ENCODE measurements around the gene P4HA2. TPM values are rescaled to one million over a fixed set of nuclear protein-coding genes. Genes with fewer than 3 reads are reported as not detected.

P4HA2 gene
- total and polyA plus RNA-seq, 9 of the 15 experiments (the other 6 are each of a cell fraction or from before 2014, with no cell fraction given), result 9.6 to 50.0 (median 12.7) TPM

- no TSS peak for BruUV-seq (replicated peaks)
- in situ Hi-C loops (cut with MboI) (no loop called here), intact Hi-C loops (cut with micrococcal nuclease) (loop anchor here (1.0 to 5.0 kb wide), 6 partner anchors 22 to 263 kb away; no protein-coding TSS in a partner anchor)
- DNase-seq (ENCODE audit: extremely low read depth in 1 of 4, low spot score in 3 of 4) (peak; percentile 64 to 86 (median 77)), ATAC-seq (peak; percentile 94), FAIRE-seq (peak; percentile 94)
- Histone ChIP-seq H3K4me3 (no peak overlapping the region), H3K27ac (ENCODE audit: extremely low read depth, low read depth, low read length) (no peak overlapping the region), H3K9me1 (ENCODE audit: control insufficient read depth, insufficient read depth, low read length) (no peaks in the 10 kb centered on the region), H3K4me2 (ENCODE audit: insufficient read depth, low read length) (no peak overlapping the region), H3K36me3 (ENCODE audit: control insufficient read depth, insufficient read depth, low read length) (no peaks in the 10 kb centered on the region), H4K20me1 (replicated peaks; ENCODE audit: control insufficient read depth, insufficient read depth, low read length) (no peaks in the 10 kb centered on the region), H3K9me3 (replicated peaks; ENCODE audit: control insufficient read depth, insufficient read depth, low read depth, low read length) (no peaks in the 10 kb centered on the region), H3K4me1 (replicated peaks in 1 of 2; ENCODE audit: control insufficient read depth in 2 of 2, insufficient read depth in 2 of 2, low read length in 2 of 2) (no peaks in the 10 kb centered on the region; a peak in 2 of 5 replicates), H2AFZ (ENCODE audit: low read depth, low read length) (no peak overlapping the region), H3K27me3 (ENCODE audit: control insufficient read depth in 2 of 2, insufficient read depth in 2 of 2, low read length in 2 of 2) (no peaks in the 10 kb centered on the region), H3K9ac (ENCODE audit: insufficient read depth in 1 of 2, low read depth in 2 of 2, low read length in 2 of 2) (no peak overlapping the region), H3K79me2 (ENCODE audit: control insufficient read depth, insufficient read depth, low read length) (no peaks in the 10 kb centered on the region)
- POLR2A ChIA-PET, result interaction anchor here (0.6 to 1.4 kb wide), 7 partner anchors 9 to 131 kb away, joined by 3 to 17 read pairs (median 4); partner anchors contain the start of genes P4HA2 and SLC22A5
- CTCF ChIA-PET (ENCODE audit: low intra/inter-chr PET ratio), result interaction anchor here (1.0 to 3.4 kb wide), 2 partner anchors 58 to 78 kb away, joined by 3 to 11 read pairs; no protein-coding TSS in a partner anchor
- WGBS (ENCODE audit: insufficient coverage, low coverage, missing lambda C conversion rate), result 15% methylated on average over 1 of the region's 1 CpG
- TF ChIP-seq CC2D1A (IDR thresholded peaks at IDR 0.05), result 0 out of 2 replicates have a peak, but pooled peaks have one; percentile 57
- peak; percentile 20; the same call in 1 of the 2 replicates for TF ChIP-seq CXXC5 (CRISPR knock-in tag; IDR thresholded peaks at IDR 0.05)
- TF ChIP-seq MLX (CRISPR knock-in tag; conservative IDR thresholded peaks at IDR 0.05), result no peak
- TF ChIP-seq MAZ (CRISPR knock-in tag; conservative IDR thresholded peaks at IDR 0.05 in 1 of 2, IDR thresholded peaks at IDR 0.05 in 1 of 2), result peak in 1 of 2 experiments; percentile 70; a peak in 3 of 4 replicates
- TF ChIP-seq BCLAF1 (IDR thresholded peaks at IDR 0.05; ENCODE audit: borderline replicate concordance in 1 of 2, control insufficient read depth in 1 of 2, low read depth in 2 of 2, low read length in 1 of 2), result no peak
- 0 out of 2 replicates have a peak, but pooled peaks have one; percentile 26 for TF ChIP-seq ZNF583 (CRISPR knock-in tag; IDR thresholded peaks at IDR 0.05)
- TF ChIP-seq ZNF143 (CRISPR knock-in tag; IDR thresholded peaks at IDR 0.05), result 0 out of 2 replicates have a peak, but pooled peaks have one; percentile 21
- TF ChIP-seq FOXK1 (CRISPR knock-in tag; IDR thresholded peaks at IDR 0.05; ENCODE audit: borderline replicate concordance), result peak; percentile 39; the same call in 1 of the 2 replicates
Measured at GRCh38 chr5:132238169-132238744, 10.6 kb upstream of the P4HA2 start.

All from K562 (cell line).